ENCODE data around the gene SLMAP. TPM values are rescaled to one million over a fixed set of nuclear protein-coding genes. Genes with fewer than 3 reads are reported as not detected.

Gene SLMAP
- total RNA-seq, 1 donor from 2014 or later = 58.1 TPM

DNA sequence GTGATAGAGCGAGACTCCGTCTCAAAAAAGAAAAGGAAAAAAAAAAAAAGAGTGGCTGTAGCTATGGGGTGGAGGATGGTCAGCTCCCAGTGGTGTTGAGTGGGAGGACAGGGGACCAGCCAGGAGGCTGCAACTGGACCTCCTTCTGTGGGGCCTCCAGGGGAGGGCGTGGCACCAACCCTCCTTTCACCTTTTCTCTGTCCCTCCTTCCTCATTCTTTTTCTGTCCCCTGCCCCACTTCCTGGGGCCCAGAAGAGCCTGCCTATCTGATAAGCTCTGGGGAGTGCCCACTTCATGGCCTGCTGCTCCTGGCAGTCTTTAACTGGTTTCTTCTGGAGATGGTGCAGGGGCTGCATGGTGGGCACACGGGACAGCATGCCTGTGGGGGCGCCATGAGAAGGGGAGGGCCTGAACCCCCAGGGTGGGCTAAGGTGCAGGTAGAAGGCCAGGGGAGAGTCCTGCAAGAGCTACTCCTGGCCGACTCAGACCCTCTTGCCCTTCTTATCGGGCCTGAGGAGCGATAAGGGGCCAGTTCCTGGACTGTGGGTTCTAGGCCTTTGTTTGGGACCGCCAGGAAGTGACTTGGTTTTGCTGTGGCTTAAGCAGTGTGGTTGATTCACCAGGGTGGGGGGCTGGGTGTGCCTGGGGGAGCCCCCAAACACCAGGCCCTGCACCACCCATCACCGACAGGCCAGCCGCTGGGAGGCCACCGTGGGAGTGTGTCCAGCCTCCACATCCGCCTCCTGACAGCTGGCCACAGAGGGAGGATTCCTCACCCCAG lies 202.7 kb downstream of the SLMAP start:
- Mint-ChIP-seq H3K36me3 (ENCODE audit: low read depth) (no peaks in the 10 kb centered on the region), H3K27ac (no peak overlapping the region), H3K4me1 (peaks cover 5% of the 10 kb centered on the region), H3K4me3 (no peak overlapping the region), H3K27me3 (no peaks in the 10 kb centered on the region), H3K9me3 (no peaks in the 10 kb centered on the region)
- DNase-seq = no peak
- intact Hi-C loops (cut with micrococcal nuclease) = no loop called here

DNA sequence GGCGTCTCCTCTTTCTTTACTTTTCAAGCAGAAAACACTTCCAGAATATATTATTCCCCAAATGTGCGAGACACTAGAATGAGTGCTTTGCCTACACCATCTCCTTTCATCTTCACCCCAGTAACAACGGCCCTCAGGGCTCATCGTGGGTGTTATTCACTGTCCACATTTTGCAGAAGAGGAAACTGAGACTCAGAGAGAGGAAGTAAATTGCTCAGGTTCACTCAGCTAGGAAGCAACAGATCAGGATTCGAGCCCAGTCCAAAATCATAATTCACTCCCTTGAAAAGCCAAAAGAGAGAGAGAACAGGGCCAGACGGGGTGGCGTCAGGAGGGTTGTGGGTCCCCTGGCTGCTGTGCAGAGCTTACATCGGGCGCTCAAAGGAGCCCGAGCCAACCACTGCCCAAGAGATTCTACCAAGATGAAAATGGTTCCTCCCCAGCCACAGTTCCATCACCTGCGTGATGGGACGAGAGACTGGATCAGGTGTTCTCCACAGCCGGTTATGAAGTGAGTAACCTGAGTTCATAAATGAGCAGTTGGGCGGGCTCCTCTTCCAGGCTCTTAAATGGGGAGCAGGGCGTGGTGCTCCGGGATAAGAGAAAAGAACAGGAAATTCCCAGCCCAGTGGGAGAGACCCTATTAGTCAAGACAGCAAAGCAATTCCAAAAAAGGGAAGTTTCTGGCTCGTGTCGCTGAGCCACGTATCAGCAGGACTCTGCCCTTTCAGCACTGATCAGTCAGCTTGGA lies 203.5 kb downstream of the SLMAP start:
- no peaks in the 10 kb centered on the region for H3K36me3 Mint-ChIP-seq (ENCODE audit: low read depth)
- no peak overlapping the region for H3K27ac Mint-ChIP-seq
- no peak for DNase-seq

DNA sequence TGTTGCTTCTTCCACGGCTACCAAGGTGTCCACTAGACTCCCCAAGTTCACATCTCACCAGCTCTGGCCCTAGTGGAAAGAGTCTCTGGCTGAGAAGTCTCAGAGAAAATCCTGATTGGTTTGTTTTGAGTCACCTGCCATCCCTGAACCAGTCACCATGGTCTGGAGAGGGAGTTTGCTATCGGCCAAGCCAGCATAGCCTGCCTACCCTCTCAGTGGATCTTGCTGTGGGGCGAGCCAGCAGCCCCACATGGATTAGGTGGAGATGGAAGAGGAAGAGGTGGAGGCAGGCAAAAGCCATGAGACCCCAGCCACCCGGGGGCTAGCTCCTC lies 204.0 kb downstream of the SLMAP start:
- Mint-ChIP-seq H3K27me3 (no peaks in the 10 kb centered on the region), H3K36me3 (ENCODE audit: low read depth) (no peaks in the 10 kb centered on the region), H3K9me3 (no peaks in the 10 kb centered on the region), H3K4me1 (peaks cover 5% of the 10 kb centered on the region), H3K27ac (no peak overlapping the region), H3K4me3 (no peak overlapping the region)
- intact Hi-C loops (cut with micrococcal nuclease) = loop anchor here (5.0 kb wide), 1 partner anchor 212 kb away; no protein-coding TSS in a partner anchor
- no peak for DNase-seq

More for the DNA sequence above, 203.5 kb downstream of the SLMAP start:
- Mint-ChIP-seq H3K4me1 (peaks cover 5% of the 10 kb centered on the region), H3K27me3 (no peaks in the 10 kb centered on the region), H3K4me3 (no peak overlapping the region), H3K9me3 (no peaks in the 10 kb centered on the region)
- intact Hi-C loops (cut with micrococcal nuclease) = loop anchor here (5.0 kb wide), 1 partner anchor 213 kb away; no protein-coding TSS in a partner anchor

DNA sequence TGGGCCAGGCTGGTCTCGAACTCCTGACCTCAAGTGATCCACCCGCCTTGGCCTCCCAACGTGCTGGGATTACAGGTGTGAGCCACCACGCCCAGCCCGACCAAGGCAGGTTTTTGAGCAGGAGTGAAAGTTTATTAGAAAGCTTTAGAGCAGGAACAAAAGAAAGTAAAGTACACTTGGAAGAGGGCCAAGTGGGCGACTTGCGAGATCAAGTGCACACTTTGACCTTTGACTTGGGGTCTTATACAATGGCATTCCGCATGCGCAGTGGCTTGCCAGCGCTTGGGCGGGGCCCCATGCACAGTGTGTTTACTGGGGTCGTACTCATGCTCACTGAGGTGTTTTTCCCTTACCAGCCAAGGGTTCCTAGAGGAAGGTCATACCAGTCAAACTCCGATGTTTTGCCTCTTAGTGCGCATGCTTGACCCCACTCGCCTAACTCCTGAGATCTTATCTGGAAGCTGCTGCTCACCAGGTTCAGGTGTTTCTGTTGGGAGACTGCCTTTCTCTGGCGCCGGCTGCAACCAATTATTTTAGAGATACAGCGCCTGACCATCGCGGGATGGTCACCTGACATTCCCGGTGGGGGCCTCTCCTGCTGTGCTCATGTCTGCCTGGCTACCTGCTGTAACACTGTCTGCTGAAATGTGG lies 205.2 kb downstream of the SLMAP start:
- no peak for DNase-seq
- Mint-ChIP-seq H3K4me3 (no peak overlapping the region), H3K27ac (no peak overlapping the region), H3K4me1 (peaks cover 2% of the 10 kb centered on the region), H3K9me3 (no peaks in the 10 kb centered on the region), H3K36me3 (ENCODE audit: low read depth) (no peaks in the 10 kb centered on the region), H3K27me3 (no peaks in the 10 kb centered on the region)
- intact Hi-C loops (cut with micrococcal nuclease) = loop anchor here (5.0 kb wide), 1 partner anchor 211 kb away; no protein-coding TSS in a partner anchor

DNA sequence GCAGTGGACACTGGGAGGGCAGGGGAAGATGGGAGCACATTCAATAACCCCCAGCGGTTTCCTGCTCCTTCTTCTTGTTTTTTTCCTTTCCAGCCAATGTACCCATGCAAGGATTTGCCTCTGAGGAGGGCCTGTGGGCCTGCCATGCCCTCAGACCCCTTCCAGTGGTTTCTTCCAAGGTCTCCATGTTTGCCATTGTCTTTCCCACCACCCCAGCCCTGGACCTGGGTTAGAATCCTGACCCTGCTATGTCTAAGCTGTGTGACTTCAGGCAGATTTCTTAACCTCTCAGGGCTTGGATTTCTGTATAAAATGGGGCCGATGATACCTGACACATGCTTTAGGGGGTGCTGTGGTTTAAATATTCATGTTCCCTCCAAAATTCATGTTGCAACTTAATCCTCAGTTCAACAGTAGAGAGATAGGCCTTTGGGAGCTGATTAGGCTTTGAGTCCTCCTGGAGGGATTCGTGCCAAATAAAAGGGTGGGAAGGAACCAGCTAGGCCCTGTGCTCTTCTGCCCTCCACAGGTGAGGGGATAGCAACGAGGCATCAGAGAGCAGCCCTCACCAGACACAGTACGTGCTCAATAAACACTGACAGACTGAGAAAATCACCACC lies 205.8 kb downstream of the SLMAP start:
- no peak for DNase-seq
- Mint-ChIP-seq H3K9me3 (no peaks in the 10 kb centered on the region), H3K27ac (no peak overlapping the region), H3K36me3 (ENCODE audit: low read depth) (no peaks in the 10 kb centered on the region), H3K4me1 (peaks cover 2% of the 10 kb centered on the region), H3K27me3 (no peaks in the 10 kb centered on the region), H3K4me3 (no peak overlapping the region)
- intact Hi-C loops (cut with micrococcal nuclease) = loop anchor here (5.0 kb wide), 1 partner anchor 210 kb away; no protein-coding TSS in a partner anchor

DNA sequence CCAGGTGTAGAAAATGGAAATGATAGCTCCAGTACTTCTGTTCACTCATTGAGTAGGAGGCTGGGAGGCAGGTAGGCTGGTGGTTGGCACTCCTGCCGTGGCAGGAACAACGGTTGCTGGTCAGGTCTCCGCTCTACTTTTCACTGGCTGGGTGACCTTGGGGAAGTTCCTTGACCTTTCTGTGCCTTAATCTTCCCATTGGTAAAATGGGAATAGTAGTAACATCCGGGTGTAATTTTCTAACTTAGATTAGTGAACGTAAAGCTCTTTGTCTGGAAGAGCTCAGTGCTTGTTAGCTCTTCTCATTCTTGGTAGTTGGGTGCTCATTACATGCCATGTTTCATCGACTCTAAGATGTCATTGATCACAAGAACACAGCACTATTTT lies 206.3 kb downstream of the SLMAP start:
- Mint-ChIP-seq H3K4me3 (no peak overlapping the region), H3K4me1 (peaks cover 4% of the 10 kb centered on the region), H3K36me3 (ENCODE audit: low read depth) (no peaks in the 10 kb centered on the region), H3K9me3 (no peaks in the 10 kb centered on the region), H3K27ac (no peak overlapping the region), H3K27me3 (no peaks in the 10 kb centered on the region)
- intact Hi-C loops (cut with micrococcal nuclease) = loop anchor here (5.0 kb wide), 1 partner anchor 210 kb away; no protein-coding TSS in a partner anchor
- DNase-seq = no peak

DNA sequence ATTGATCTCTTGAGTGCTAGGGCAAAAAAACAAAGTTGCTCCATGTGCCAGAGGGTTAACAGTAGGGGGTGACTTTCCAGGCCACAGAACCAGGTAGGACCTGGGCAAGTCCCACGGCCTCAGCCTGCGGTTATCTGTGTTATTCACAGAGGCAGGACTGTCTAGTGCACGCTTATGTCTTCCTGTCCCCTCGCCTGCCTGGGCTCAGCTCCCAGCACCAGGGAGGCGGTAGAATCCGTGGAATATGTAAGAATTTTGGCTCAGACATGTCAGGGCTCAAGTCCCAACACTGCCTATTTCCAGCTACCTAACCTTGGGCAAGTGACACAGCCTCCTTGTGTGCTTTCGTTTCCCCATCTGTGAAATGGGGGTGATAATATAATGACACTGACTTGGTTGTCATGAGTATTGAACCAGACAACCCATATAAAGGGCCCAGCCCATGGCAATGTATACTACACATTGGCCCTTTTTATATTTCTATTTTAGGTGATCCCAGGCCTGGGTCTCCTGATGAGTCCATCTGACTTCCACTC lies 207.8 kb downstream of the SLMAP start:
- no peak overlapping the region for H3K27ac Mint-ChIP-seq
- H3K4me1 Mint-ChIP-seq = peaks cover 8% of the 10 kb centered on the region
- no peaks in the 10 kb centered on the region for H3K36me3 Mint-ChIP-seq (ENCODE audit: low read depth)
- no peak for DNase-seq
- intact Hi-C loops (cut with micrococcal nuclease) = loop anchor here (5.0 kb wide), 1 partner anchor 208 kb away; no protein-coding TSS in a partner anchor
- H3K27me3 Mint-ChIP-seq = no peaks in the 10 kb centered on the region
- no peaks in the 10 kb centered on the region for H3K9me3 Mint-ChIP-seq
- H3K4me3 Mint-ChIP-seq = no peak overlapping the region

DNA sequence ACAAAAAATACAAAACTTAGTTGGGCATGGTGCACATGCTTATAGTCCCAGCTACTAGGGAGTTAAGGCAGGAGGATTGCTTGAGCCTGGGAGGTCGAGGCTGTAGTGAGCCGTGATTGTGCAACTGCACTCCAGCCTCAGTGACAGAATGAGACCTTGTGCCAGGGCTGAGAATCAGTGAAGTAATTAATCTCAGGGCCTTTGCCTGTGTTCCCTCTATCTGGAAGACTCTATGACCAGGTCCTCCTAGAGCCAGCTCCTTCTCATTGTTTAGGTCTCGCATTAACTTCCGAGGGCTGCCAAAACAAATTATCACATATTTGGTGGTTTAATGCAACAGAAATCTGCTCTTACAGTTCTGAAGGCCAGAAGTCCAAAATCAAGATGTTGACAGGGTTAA lies 210.7 kb downstream of the SLMAP start:
- no peaks in the 10 kb centered on the region for H3K27me3 Mint-ChIP-seq

DNA sequence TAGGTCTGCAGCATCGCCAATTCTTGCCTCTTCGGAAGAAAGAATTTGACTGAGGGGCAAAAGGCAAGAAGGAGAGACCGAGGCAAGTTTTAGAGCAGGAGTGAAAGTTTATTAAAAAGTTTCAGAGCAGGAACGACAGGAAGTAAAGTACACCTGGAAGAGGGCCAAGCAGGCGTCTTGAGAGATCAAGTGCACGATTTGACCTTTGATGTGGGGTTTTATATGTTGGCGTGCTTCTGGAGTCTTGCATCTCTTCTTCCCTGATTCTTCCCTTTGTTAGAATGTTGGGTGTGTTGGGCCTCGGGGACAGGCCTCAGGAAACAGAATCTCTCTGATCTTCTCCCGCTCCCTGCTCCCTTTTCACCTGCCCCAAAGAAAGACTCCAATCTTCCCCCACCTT lies 211.5 kb downstream of the SLMAP start:
- H3K36me3 Mint-ChIP-seq (ENCODE audit: low read depth) = no peaks in the 10 kb centered on the region
- intact Hi-C loops (cut with micrococcal nuclease) = no loop called here

More for the DNA sequence above, 210.7 kb downstream of the SLMAP start:
- Mint-ChIP-seq H3K36me3 (ENCODE audit: low read depth) (no peaks in the 10 kb centered on the region), H3K4me3 (no peak overlapping the region), H3K9me3 (no peaks in the 10 kb centered on the region), H3K27ac (no peak overlapping the region), H3K4me1 (peaks cover 9% of the 10 kb centered on the region)
- DNase-seq = no peak
- intact Hi-C loops (cut with micrococcal nuclease) = no loop called here

DNA sequence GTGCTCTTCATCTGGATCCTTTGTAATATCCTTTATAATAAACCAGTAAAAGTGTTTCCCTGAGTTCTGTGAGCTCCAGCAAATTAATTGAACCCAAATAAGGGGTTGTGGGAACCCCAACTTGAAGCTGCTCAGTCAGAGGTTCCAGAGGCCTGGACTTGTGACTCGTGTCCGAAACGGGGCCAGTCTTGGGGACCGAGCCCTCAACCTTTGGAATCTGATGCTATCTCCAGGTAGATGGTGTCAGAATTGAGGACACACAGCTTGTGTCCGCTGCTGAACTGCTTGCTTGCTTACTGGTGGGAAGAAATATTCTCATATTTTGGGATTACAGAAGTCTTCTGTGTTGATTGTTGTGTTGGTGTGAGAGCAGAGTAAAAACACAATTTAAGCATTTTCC lies 212.4 kb downstream of the SLMAP start:
- intact Hi-C loops (cut with micrococcal nuclease) = no loop called here
- Mint-ChIP-seq H3K4me1 (peaks cover 9% of the 10 kb centered on the region), H3K27ac (no peak overlapping the region), H3K27me3 (no peaks in the 10 kb centered on the region), H3K4me3 (no peak overlapping the region), H3K36me3 (ENCODE audit: low read depth) (no peaks in the 10 kb centered on the region), H3K9me3 (no peaks in the 10 kb centered on the region)
- no peak for DNase-seq

More for the DNA sequence above, 211.5 kb downstream of the SLMAP start:
- Mint-ChIP-seq H3K27me3 (no peaks in the 10 kb centered on the region), H3K4me3 (no peak overlapping the region), H3K27ac (no peak overlapping the region), H3K9me3 (no peaks in the 10 kb centered on the region), H3K4me1 (peaks cover 9% of the 10 kb centered on the region)
- no peak for DNase-seq

DNA sequence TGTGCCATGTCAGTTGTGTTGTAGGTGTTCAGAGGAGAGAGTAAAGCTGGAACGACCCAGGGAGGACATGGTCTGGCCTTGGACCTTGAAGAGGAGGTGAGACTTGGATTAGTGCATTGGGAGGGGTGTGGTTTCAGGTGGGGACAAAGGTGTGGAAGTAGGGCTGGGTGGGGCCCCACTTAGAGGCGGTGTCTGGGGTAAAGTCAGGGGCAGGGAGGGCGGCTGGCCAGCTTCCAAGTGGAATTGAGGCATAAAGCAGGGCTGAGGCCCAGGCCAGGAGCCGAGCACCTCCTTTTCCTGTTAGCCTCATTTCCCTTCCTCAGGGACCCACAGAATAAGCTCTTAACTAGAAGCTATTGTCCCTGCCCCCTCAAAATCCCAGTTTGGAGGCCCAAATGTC lies 215.9 kb downstream of the SLMAP start:
- intact Hi-C loops (cut with micrococcal nuclease) = no loop called here
- no peak for DNase-seq
- no peaks in the 10 kb centered on the region for H3K36me3 Mint-ChIP-seq (ENCODE audit: low read depth)
- no peaks in the 10 kb centered on the region for H3K27me3 Mint-ChIP-seq
- peaks cover 9% of the 10 kb centered on the region for H3K4me1 Mint-ChIP-seq
- no peak overlapping the region for H3K27ac Mint-ChIP-seq
- no peaks in the 10 kb centered on the region for H3K9me3 Mint-ChIP-seq
- H3K4me3 Mint-ChIP-seq = no peak overlapping the region

DNA sequence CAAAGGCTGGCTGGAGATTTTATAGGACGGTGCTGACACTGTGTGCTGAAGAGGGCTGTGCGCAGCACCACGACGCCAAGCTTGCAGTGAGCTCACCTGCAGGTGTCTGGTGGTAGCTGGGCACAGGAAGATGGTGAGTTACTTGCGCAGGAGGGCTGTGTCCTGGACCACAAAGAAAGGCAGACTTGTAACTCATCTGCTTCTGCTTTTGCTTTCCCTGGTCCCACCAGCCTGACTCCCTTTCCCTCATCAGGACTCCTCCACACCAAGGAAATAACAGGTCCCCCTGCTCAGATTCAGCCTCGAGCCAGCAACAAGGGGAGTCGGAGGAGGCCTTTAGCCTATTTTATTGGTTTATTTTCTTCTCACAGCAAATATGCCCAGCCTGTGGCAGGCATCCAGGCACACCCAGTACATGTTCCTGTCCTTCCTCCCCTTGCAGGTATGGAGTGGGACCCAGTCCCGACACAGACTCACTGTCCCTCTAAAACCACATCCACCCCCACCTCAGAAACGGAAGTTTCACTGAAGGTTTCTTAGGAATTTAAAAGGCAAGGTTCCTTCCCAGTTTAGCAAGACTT lies 216.5 kb downstream of the SLMAP start:
- no peak for DNase-seq
- intact Hi-C loops (cut with micrococcal nuclease) = no loop called here
- Mint-ChIP-seq H3K4me3 (no peak overlapping the region), H3K9me3 (no peaks in the 10 kb centered on the region), H3K4me1 (peaks cover 5% of the 10 kb centered on the region), H3K27ac (no peak overlapping the region), H3K27me3 (no peaks in the 10 kb centered on the region), H3K36me3 (ENCODE audit: low read depth) (no peaks in the 10 kb centered on the region)
